SK-N-SH treated with all-trans-retinoic acid at 6 μM for 48 hours (cell line): Measurements from ENCODE around the gene SMARCC1.

Source experiments
- ATAC-seq: fragments of 200-7000 bp; cut with Tn5 transposase; 3 replicates; pipeline ENCODE4 v1.9.1; 2020; ENCODE audit warnings: mild to moderate bottlenecking, moderate library complexity
- ARNTL ChIP-seq: fragments of 450-650 bp; formaldehyde crosslinking; IDR thresholded peaks from 2 replicates; pipeline ENCODE4 v1.5.0; 2020; ENCODE audit warnings: low read depth, mild to moderate bottlenecking, moderate library complexity, borderline replicate concordance
- BACH2 ChIP-seq: fragments of 250-450 bp; sonication (Bioruptor Pico); IDR thresholded peaks from 2 replicates; pipeline ENCODE4 v1.9.0; 2021; ENCODE audit warnings: mild to moderate bottlenecking, borderline replicate concordance
- CREB5 ChIP-seq: fragments of 250-450 bp; sonication (Bioruptor Pico); IDR thresholded peaks from 2 replicates; pipeline ENCODE4 v1.5.1; 2020; ENCODE audit warnings: low read depth, mild to moderate bottlenecking, moderate library complexity
- CSRNP3 ChIP-seq: fragments of 250-450 bp; sonication (Bioruptor Pico); IDR thresholded peaks from 2 replicates; pipeline ENCODE4 v1.5.1; 2021; ENCODE audit warnings: mild to moderate bottlenecking, moderate library complexity
- ESRRG ChIP-seq: fragments of 250-450 bp; sonication (Bioruptor Pico); IDR thresholded peaks from 2 replicates; pipeline ENCODE4 v1.6.1; 2021; ENCODE audit warnings: mild to moderate bottlenecking
- GLIS3 ChIP-seq: fragments of 250-450 bp; sonication (Bioruptor Pico); IDR thresholded peaks from 2 replicates; pipeline ENCODE4 v1.5.0; 2020; ENCODE audit warnings: mild to moderate bottlenecking, moderate library complexity
- OSR1 ChIP-seq: fragments of 250-450 bp; sonication (Bioruptor Pico); IDR thresholded peaks from 2 replicates; pipeline ENCODE4 v1.8.0; 2022; ENCODE audit warnings: moderate library complexity, mild to moderate bottlenecking, inconsistent platforms
- PATZ1 ChIP-seq: fragments of 250-450 bp; sonication (Bioruptor Pico); IDR thresholded peaks from 2 replicates; pipeline ENCODE4 v1.8.0; 2020; ENCODE audit warnings: mild to moderate bottlenecking, moderate library complexity, borderline replicate concordance
- POU6F1 ChIP-seq: fragments of 250-450 bp; sonication (Bioruptor Pico); IDR thresholded peaks from 2 replicates; pipeline ENCODE4 v1.8.0; 2021; ENCODE audit warnings: low read depth, mild to moderate bottlenecking, moderate library complexity, borderline replicate concordance
- PPARA ChIP-seq: fragments of 250-450 bp; sonication (Bioruptor Pico); IDR thresholded peaks from 2 replicates; pipeline ENCODE4 v1.5.0; 2020; ENCODE audit warnings: mild to moderate bottlenecking, borderline replicate concordance
- RARB ChIP-seq: fragments of 250-450 bp; sonication (Bioruptor Pico); IDR thresholded peaks from 2 replicates; pipeline ENCODE4 v1.8.0; 2021; ENCODE audit warnings: mild to moderate bottlenecking, moderate library complexity
- SNAI2 ChIP-seq: fragments of 250-450 bp; sonication (Bioruptor Pico); IDR thresholded peaks from 2 replicates; pipeline ENCODE4 v1.5.0; 2020; ENCODE audit warnings: mild to moderate bottlenecking, moderate library complexity
- TCF4 ChIP-seq: fragments of 250-450 bp; sonication (Bioruptor Pico); IDR thresholded peaks from 2 replicates; pipeline ENCODE4 v1.8.0; 2021; ENCODE audit warnings: mild to moderate bottlenecking, moderate library complexity, borderline replicate concordance
- TSHZ2 ChIP-seq: fragments of 250-450 bp; sonication (Bioruptor Pico); IDR thresholded peaks from 2 replicates; pipeline ENCODE4 v1.5.0; 2020; ENCODE audit warnings: mild to moderate bottlenecking, moderate library complexity
- ZC3H10 ChIP-seq: fragments of 250-450 bp; sonication (Bioruptor Pico); IDR thresholded peaks from 2 replicates; pipeline ENCODE4 v1.5.1; 2021; ENCODE audit warnings: mild to moderate bottlenecking, moderate library complexity
- ZFP3 ChIP-seq: fragments of 250-450 bp; sonication (Bioruptor Pico); IDR thresholded peaks from 2 replicates; pipeline ENCODE4 v1.5.0; 2020; ENCODE audit warnings: mild to moderate bottlenecking, moderate library complexity
- ZFP30 ChIP-seq: fragments of 450-650 bp; formaldehyde crosslinking; IDR thresholded peaks from 2 replicates; pipeline ENCODE4 v1.5.0; 2022; ENCODE audit warnings: mild to moderate bottlenecking, moderate library complexity
- ZNF565 ChIP-seq: fragments of 450-650 bp; formaldehyde crosslinking; conservative IDR thresholded peaks from 2 replicates; pipeline ENCODE4 v1.5.0; 2020; ENCODE audit warnings: low read depth, mild to moderate bottlenecking, moderate library complexity
- ZNF70 ChIP-seq: fragments of 450-650 bp; formaldehyde crosslinking; IDR thresholded peaks from 2 replicates; pipeline ENCODE4 v1.5.0; 2020; ENCODE audit warnings: mild to moderate bottlenecking, moderate library complexity
- ZNF8 ChIP-seq: fragments of 450-650 bp; formaldehyde crosslinking; IDR thresholded peaks from 2 replicates; pipeline ENCODE4 v1.5.0; 2020; ENCODE audit warnings: mild to moderate bottlenecking, moderate library complexity

SMARCC1 gene

GRCh38 chr3:47617086-47618010 lies 164.3 kb downstream of the SMARCC1 start:
- no peak for ATAC-seq
- no peak for TF ChIP-seq BACH2 (CRISPR knock-in tag)
- TF ChIP-seq ZFP3 (CRISPR knock-in tag): no peak
- TF ChIP-seq ZC3H10 (CRISPR knock-in tag): no peak
- no peak for TF ChIP-seq ZNF70
- TF ChIP-seq ARNTL (CRISPR knock-in tag): no peak

GRCh38 chr3:47614788-47615187 lies 166.9 kb downstream of the SMARCC1 start:
- TF ChIP-seq ZFP30: no peak
- no peak for TF ChIP-seq TSHZ2
- TF ChIP-seq ARNTL (CRISPR knock-in tag): no peak
- TF ChIP-seq PATZ1: no peak
- TF ChIP-seq OSR1 (CRISPR knock-in tag): no peak
- TF ChIP-seq GLIS3 (CRISPR knock-in tag): no peak
- no peak for TF ChIP-seq ZNF70
- no peak for TF ChIP-seq CSRNP3 (CRISPR knock-in tag)
- no peak for TF ChIP-seq ZNF8 (CRISPR knock-in tag)
- no peak for TF ChIP-seq SNAI2
- TF ChIP-seq PPARA (CRISPR knock-in tag): no peak
- no peak for TF ChIP-seq ESRRG
- TF ChIP-seq ZC3H10 (CRISPR knock-in tag): no peak
- no peak for TF ChIP-seq ZNF565 (CRISPR knock-in tag)
- TF ChIP-seq BACH2 (CRISPR knock-in tag): no peak
- ATAC-seq: no peak

GRCh38 chr3:47613722-47614121 lies 168.0 kb downstream of the SMARCC1 start:
- ATAC-seq: no peak
- TF ChIP-seq BACH2 (CRISPR knock-in tag): no peak
- no peak for TF ChIP-seq ZC3H10 (CRISPR knock-in tag)
- TF ChIP-seq TSHZ2: no peak
- no peak for TF ChIP-seq ARNTL (CRISPR knock-in tag)
- no peak for TF ChIP-seq ZNF565 (CRISPR knock-in tag)
- TF ChIP-seq TCF4 (CRISPR knock-in tag): no peak
- no peak for TF ChIP-seq ESRRG
- TF ChIP-seq POU6F1: no peak
- no peak for TF ChIP-seq ZNF8 (CRISPR knock-in tag)
- no peak for TF ChIP-seq GLIS3 (CRISPR knock-in tag)
- TF ChIP-seq RARB (CRISPR knock-in tag): no peak
- TF ChIP-seq PPARA (CRISPR knock-in tag): no peak
- no peak for TF ChIP-seq ZFP3 (CRISPR knock-in tag)
- TF ChIP-seq SNAI2: no peak
- TF ChIP-seq CSRNP3 (CRISPR knock-in tag): no peak
- no peak for TF ChIP-seq CREB5 (CRISPR knock-in tag)
- TF ChIP-seq, all 23 proteins: peak for 0
